GM18502 (cell line): Measurements from ENCODE around the gene CRYBG2.
"Not testable (repeated sequence)": the region's sequence is repeated elsewhere in the genome, so short reads cannot be mapped to it uniquely, and the experiment has no call there.

Experiments
- ATAC-seq: cut with Tn5 transposase; IDR thresholded peaks from one replicate; pipeline ENCODE4 v1.9.1; 2021; ENCODE audit warnings: mild to moderate bottlenecking; ENCODE audit not compliant: unreplicated experiment, poor library complexity

CRYBG2 gene

DNA sequence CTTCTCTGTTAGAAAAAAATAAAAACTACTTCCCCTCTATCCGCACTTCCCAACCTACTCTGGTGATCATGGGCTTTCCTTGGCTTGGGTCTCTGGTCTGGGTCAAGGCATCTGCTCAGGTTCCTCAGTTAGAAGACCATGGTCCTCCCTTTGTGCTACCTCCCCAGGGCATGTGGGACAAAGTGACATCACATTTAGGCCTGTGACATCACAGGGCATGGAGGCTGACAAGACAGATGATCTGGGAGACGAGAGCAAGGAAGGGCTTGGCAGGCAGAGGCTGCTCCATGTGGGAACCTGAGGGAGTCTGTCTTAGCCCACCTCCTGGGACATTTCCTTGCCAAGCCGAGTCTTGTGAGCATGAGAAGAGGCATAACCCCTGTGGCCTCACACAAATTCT lies 18.7 kb upstream of the CRYBG2 start, which contains the start of gene ZNF683:
TSS of gene ZNF683 (minus strand) at position 140 of the 400 bp plus-strand sequence. CDS start 4,179 bp downstream, outside the sequence.
- not testable (repeated sequence) for ATAC-seq

DNA sequence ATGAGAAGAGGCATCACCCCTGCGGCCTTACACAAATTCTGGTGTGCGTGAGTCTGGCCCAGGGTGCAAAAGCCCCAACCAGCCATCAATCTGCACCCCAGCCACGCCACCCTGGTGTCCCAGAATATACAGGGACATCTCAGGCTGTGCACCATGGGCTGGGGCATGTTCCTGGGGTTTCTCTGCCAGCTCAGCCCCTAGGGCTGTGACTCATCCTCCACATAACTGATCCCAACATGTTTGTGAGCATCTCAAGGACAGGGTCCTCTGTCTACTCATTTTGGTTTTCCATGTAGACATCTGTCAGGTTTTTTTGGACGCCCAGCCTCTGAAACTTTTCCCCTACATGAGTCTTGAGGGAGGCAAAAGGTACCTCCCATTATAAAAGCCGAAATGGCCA lies 18.1 kb upstream of the CRYBG2 start:
- ATAC-seq = no peak

DNA sequence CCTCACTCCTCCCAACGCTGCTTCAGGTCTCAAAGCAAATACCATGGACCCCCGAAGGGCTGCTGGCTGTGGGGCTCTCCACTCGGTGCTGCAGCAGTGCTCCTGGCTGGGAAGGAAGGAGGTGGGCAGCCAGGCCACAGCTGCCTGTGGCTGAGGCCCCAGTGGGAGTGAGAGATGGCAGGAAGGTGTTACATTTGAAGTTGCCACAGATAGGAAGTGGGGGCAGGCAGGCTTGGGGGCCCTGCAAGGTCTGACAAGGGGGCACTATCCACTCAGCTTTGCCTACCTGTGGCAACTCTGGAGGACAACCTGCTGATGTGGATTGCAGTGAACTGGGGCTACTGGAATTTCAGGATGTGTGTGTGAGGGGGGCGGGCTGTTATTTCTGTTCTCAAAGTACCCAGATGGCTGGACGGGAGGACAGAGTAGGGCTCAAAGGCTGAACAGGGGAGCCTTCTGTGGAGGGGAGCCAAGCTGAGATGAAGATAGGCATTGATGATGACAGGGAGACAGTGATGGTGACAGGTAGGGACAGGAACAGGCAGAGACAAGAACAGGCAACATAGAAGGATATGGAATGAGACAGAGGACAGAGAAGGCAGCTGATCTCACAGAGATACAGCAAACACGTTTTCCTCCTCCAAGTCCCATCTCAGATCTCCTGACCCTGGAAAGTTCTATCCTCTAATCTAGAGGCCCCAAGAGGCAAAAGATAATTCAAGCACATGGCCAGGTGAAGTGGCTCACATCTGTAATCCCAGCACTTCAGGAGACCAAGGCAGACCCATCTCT lies 16.9 kb upstream of the CRYBG2 start:
- no peak for ATAC-seq

DNA sequence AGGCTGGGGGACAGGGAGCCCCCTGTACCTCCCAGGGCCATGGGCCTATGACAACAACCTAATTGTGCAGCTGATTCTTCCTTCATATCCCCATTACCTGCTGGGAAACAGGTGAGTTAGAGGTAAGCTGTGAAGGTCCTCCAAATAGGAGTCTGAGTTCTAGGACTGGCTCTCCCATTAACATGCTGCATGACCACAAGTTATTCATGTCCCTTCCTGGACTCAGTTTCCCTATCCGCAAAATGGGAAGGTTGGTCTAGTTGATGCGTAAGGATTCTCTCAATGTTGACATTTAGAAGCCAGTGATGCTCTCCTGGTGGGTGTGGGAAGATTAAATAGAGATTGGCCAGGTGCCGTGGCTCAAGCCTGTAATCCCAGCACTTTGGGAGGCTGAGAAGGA lies 14.6 kb upstream of the CRYBG2 start:
- no peak for ATAC-seq

DNA sequence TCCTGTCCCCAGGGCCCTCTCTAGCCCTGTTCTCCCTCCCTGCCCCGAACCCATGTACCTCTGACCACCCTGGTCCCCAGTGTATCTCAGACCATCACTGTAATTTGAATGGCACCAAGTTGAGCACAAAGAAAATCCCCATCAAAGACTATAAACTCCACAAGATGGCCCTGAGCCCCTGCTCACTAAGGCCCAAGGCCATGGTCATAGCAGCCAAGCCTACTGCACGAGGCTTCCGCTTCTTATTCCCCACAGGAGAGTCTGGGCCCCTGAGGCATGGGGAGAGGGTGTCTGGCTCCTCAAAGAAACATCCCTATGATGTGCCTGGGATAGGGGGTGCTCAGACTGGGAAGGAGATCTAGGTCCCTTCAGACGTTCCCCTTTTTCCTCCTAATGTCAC lies 14.1 kb upstream of the CRYBG2 start:
- no peak for ATAC-seq

DNA sequence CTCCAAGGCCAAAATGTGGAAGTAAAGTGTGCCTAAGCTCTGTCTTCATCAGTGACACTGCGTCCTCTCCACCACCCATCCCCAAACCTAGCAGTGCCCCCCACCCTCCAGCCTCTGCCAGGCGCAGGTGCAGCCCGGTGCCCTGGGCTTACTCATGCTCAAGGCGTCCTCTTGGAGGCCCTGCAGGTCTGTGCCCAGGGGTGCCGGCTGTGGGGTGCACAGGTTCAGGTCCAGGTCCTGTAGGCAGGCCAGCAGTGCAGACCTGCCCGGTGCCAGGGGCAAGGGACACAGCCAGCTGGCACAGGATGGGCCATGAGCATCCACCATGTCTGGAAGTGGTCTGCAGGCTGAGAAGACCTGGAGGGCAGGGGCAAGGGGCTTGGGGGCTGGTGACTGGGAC lies 13.5 kb upstream of the CRYBG2 start:
- no peak for ATAC-seq

DNA sequence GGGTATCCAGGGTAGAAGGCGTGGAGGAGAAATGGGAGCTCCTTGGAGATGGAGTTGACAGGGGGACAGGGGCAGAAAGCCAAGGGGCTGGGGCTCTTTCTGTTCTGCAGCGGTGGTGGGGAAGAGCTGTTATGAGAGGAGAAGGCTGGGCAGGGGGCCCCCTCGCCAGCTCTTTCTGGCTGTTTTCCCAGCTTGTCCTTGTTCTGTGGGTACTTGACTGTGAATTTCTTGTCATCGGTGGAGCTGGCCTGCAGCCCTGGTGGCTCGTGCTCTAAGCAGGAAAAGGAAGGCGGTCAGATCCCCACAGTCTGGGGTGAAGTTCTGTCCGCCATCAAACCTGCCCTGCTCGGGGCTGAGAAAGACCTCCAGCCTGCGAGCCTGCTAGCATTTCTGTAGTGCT lies 11.0 kb upstream of the CRYBG2 start:
- ATAC-seq = no peak

DNA sequence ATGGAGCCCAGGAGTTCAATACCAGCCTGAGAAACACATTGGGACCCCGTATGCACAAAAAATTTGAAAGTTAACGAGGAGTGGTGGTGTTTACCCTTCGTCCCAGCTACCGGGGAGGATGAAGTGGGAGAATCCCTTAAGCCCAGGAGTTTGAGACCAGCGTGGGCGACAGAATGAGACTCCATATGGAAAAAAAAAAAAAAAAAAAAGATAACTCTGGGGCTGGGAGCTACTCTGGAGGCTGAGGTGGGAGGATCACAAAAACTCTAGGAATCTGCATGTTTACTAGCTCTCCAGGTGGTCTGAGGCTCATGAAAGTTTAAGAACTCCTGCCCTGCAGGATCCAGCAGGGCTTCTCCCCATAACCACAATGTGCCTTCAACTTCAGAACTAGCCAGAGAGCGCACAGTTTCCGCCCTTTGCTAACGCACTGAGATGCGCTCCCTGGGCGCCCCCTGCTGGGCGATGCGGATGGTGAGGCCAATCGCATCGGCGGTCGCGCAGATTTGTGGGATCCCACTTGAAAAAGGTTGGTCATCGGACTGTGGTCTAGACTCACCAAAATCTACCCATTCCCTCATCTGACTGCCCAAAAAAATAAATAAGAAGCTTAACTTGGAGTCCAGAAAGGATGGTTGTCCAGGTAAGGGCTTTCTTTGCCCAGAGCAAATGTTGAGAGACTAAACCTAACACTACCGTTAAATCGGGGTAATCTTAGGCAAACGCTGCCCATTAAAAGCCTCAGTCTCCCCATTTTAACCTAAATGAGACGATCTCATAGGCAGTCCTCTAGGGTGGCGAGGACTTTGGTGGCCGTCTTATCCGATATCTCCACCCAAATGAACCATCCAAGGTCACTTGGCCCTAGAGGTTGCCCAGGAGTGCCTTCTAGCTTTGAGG lies 9.9 kb upstream of the CRYBG2 start:
- no peak for ATAC-seq

DNA sequence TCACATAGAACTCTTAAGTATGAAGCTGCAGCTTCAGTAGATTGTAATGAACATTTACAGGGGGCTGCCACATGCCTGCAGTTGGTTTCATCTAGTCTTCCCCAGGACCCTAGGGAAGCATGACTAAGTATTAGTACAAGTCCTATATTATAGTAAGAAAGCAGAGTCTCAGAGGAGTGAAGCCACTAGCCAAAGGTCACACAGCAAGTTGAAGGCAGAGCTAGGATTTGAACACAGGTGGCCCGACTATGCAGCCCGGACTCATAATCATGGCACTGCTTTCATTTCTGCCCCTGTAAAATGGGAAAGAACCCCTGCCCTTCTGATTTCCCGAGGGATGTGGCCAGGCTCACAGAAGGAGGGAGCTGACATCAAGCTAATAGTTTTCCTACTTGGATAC lies 8.4 kb upstream of the CRYBG2 start:
- no peak for ATAC-seq

DNA sequence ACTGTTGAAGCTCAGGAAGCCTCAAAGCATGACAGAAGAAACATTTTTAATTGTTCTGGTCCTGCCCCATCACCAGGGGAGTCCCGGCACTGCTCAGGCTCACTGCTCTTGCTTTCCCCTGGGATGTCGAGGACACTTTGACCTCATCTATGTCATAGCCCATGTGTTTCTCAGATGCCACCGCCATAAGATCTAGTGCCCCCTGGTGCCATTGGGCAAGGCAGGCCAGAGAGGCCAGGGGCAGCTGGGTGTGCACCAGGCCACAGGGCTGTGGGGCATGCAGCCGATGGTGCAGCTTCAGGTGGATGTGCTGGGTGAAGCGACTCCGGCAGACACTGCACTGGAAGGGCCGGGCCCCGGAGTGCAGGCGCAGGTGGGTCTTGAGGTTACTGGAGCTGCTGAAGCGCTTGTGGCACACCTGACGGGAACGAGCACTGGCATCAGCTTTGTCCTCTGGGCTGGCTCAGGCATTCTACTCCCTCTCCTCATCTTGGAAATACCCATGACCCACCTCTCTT lies 7.7 kb upstream of the CRYBG2 start:
- ATAC-seq = no peak

DNA sequence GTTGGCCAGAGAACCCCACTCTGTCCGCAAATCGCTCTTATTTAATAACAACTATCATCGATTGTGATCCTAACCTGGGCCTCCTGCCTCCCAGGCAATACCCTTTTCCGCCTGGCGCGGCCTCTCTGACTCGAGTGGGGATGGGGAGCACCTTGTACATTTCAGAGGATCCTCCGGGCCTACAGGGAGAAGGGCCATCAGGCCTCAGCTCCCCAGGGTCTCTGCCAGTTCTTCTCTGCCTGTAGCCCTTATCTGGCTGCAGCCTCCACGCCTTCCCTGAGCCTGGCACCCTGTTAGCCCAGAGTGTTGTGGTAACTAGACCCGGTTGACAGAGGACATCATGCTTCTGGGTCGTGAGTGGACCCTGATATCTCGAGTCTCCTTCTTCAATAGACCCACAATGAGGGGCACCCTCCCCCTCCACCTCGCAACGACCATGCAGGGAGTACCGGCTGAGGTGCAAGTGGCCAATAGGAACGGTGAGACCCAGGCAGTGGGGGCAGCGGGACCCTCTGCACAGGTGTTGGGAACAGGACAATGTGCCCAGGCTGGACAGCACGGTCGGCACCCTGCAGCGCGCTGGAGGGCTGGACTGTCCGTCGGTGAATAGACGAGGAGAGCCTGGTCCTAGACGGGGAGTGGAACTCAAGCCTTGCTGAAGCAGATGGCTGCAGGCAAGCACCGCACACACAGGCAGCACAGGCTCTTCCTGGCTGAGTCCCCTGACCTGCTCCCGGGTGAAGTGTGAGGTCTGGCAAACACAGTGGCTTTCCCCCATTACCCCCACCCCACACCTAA lies 7.1 kb upstream of the CRYBG2 start:
- ATAC-seq = no peak

DNA sequence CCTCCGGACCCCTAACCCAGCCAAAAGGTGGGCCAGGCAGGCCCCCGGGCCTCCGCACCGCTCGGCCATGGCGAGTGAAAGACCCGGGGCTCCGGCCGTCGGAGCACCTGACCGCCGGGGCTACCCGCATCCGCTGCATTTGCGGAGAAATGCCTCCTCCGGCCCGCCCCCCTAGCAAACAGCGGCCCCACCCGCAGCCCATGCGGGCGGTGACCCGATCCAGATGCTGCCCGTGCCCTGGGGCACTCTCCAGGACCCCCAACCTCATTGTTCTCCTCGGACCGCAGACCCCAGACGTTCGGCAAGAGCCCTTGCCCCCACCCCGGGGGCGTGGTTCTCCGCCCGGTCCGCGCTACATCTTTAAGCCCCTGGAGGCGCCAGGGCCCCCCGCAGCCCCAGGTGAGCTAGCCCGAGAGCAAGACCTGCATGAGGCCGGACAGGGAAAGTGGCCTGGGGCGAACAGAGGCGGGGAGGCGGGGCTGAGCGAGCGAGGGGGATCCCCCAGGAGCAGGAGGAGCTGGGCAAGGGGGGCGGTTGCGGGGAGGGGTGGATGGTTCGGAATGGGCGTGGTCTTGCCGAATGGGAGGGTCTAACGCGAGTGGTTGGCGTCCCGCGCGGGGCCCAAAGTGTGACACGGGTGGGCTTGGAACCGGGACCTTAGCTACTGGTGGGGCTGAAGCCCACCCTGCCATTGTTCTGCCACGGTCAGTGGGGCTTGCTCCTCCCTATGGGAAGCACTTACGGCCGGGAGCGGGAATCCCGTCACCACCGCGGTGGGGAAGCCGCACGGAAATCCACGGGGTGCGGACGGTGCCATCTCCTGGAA lies 6.3 kb upstream of the CRYBG2 start:
- ATAC-seq = no peak

DNA sequence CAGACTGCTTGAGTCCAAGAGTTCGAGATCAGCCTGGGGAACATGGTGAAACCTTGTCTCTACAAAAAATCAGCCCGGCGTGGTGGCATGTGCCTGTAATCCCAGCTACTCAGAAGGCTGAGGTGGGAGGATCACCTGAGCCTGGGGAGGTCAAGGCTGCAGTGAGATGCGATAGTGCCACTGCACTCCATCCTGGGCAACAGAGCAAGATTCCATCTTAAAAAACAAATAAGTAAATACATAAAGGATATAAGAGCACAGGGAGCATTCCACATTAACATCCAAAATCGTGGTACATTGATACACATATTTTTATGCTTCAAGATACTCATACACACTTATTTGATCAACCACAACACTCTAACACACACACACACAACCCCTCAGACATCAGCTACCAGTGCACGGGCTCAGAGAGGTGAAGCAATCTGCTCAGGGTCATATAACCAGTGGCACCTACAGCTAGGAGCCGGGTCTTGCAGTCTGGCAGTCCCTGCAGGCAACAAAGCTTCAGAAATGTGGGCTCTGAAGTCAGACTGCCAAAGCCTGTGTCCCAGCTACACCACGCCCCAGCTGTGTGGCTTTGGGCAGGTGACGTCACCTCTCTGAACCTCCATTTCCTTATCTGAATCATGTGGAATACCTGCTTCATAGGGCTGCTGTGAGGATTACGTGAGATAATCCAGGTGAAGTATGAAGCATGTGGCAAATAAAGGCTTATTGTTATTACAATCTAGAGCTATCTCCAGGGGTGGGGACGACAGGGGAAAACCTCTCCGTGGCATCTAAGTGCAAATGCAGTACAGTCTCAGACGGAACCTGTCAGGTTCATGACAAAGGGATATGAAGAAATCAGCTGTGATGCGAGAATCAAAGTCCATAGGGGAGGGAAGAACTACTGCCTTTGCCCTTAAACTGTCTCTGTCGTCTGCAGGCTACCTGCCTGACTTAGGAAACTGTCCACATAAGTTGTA lies 4.8 kb upstream of the CRYBG2 start:
- no peak for ATAC-seq

DNA sequence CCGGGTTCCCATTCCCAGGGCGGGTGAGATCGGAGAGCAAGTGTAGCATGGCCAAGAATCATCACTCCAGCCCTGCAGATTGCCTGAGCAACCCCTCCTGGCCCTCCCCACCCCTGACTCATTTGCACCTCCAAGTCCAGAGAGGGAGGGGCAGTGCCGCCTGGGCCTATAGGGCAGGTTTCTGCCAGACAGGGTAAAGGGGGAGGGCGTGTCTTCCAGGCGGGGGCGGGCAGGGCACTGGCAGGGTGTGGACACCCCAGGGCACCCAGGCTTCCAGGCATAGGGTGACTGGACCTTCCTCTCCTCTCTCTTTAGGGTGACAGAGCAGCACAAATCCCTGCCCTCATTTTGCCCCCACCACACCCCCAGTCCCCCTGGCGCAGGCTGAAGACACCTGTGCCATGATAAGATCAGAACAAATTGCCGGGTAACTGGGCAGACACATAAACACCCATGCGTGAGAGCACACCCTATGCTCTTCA lies 3.2 kb upstream of the CRYBG2 start:
- no peak for ATAC-seq

DNA sequence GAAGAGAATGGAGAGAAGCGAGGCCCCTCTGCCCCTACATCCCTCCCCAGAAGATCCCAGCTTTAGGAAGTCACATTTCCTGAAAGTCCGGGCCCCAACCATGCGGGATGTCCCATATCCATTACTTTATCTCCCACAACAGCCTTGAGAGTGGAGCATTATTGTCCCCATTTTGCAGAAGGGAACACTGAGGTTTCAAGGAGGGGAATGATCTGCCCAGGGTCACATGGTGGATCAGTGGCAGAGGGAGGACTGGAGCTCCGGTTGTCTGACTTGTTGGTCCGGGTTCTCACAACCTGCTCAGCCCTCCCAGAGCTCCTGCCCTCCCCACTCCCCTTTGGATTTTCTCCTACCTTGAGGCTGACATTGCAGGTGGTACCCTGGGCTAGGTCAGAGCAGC lies 2.2 kb upstream of the CRYBG2 start:
- no peak for ATAC-seq

DNA sequence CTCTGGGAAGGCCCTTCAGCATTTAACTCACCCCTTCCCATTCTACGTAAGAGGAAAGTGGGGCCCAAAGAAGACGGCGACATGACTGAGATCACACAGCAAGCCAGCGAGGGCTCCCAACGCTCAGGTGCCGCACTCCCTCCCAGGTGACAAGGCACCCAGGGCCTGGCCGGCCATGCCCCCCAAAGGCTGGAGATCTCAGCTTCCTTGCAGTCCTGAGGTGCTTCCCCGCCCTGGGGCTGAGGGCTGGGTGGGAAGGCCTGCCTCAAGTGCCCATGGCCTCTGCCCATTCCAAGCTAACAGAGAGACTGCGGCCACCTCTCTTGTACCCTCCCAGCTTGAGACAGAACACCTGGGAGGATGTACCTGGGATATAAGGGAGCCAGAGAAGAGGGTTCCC lies 1.0 kb upstream of the CRYBG2 start:
- no peak for ATAC-seq

DNA sequence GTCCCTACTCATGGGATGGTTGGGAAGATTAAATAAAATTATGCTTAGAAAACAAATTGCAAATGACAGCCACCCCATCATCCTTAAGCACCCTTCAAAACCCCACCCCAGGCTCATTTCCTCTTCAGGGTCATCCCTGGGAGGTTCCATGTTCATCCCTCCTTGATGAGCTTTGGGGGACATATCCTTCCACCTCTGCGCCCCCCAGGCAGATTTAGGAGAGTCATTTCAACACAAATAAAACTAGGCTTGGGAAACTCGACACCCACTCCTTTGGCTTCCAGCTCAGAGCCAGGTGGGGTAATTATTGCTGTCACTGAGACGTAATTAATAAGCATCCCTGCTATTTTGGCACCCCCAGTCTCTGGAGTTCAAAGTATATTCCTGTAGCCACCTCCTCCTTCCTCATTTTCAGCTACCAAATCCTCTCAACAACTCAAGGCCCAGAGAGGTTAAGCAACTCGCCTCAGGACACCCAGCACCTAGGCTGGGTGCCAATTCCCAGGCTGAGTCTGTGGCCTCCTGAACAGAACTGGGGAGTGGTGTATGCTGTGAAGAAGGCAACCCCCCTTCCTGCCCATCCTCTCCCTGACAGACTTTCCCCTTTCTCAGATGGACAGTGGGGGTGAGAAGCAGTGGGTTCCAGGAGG lies 595 bp downstream of the CRYBG2 start:
- ATAC-seq = no peak

DNA sequence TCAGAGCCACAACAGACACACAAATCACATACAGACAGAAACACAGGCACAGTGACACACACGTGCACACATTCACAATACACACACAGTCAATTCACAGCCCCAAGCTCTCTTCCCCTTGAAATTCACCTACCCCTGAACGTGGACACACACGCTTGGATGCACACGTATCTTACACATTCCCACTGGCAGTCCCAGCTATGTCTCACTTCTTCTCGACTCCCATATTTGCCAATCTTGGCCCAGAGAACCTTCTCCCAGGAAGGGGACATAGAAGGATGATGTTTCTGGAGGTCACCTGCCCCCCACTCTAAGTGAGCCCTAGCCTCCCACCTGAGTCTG lies 1.6 kb downstream of the CRYBG2 start:
- ATAC-seq = no peak
